Measurements from ENCODE around the gene IFNLR1.

IFNLR1 gene

GRCh38 chr1:24139222-24139489, 47.9 kb downstream of the IFNLR1 start:
- H3K4me3 ChIP-seq (ENCODE audit: severe bottlenecking): no peak overlapping the region
- H3K27ac ChIP-seq (ENCODE audit: poor library complexity, severe bottlenecking): no peak overlapping the region
- H3K9me3 ChIP-seq (ENCODE audit: severe bottlenecking): no peaks in the 10 kb centered on the region
- DNase-seq (ENCODE audit: low spot score) (no peak), ATAC-seq (ENCODE audit: low read depth) (no peak)
- H3K27me3 ChIP-seq (ENCODE audit: insufficient read depth, poor library complexity, severe bottlenecking): no peaks in the 10 kb centered on the region
- H3K4me1 ChIP-seq (ENCODE audit: insufficient read depth, poor library complexity, severe bottlenecking): peaks cover 4% of the 10 kb centered on the region
- peaks cover 3% of the 10 kb centered on the region; the same call in 1 of the 2 replicates for H3K36me3 ChIP-seq (ENCODE audit: low read depth)
- TF ChIP-seq CTCF (IDR thresholded peaks at IDR 0.05; ENCODE audit: poor library complexity, severe bottlenecking): no peak

DNA sequence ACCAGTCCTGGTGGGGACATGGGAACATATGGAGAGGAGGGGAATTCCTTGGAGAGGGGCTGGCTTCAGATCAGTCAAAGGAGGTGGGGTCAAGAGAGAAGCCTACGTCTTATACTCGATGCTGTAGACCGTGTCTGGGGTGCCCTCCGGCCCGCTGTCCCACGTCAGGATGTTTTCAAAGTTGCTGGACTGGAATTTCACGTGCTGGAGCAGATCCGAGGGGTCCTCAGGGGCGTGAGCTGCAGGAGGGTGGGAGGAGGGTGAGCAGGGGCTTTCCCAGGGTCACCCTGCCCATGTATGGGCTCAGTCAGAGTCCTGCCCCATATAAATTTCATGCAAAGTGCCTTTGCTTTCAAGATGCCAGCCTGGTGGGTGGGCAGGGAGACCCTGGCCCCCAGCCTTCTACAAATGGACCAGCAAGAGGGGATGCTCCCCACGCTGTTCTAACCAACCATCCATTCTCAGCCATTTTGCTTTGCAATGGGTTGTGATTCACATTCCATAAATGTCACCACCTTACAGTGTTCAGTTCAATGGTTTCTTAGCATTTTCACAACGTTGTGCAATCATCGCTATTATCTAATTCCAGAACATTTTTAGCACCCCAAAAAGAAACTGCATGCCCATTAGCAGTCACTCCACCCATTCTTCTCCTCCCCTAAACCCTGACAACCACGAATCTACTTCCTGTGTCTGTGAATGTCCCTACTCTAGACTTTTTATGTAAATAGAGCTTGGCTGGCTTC, 48.4 kb downstream of the IFNLR1 start:
- no peak for ATAC-seq (ENCODE audit: low read depth)
- TF ChIP-seq CTCF (IDR thresholded peaks at IDR 0.05; ENCODE audit: poor library complexity, severe bottlenecking): no peak

DNA sequence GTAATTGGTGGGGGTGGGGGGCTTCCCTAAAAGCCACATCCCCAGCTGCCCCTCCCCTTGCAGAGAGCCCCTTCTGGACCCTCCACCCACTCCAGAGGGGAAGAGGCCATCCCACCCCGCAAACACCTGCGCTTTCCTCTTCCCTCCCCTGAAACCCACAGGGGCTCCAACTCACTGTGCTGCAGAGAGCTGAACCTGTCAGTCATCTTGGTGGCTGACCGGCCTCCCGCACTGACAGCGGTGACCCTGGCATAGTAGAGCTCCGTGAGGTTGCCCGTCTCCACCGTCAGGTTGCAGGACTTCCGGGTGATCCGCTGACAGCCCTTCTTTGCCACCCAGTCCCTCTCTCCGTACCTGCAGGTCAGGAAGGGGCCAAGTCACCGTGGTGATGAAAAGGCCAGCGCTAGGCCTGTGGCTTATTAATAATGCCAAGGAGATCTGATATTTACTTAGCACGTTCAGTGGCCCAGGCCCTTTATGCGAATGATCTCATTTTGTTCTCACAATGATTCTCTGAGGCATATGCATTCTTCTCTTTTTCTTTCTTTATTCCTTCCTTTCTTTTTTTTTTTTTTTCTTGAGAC, 50.0 kb downstream of the IFNLR1 start:
- TF ChIP-seq CTCF (IDR thresholded peaks at IDR 0.05; ENCODE audit: poor library complexity, severe bottlenecking): no peak

More for the DNA sequence above, 48.4 kb downstream of the IFNLR1 start:
- peaks cover 8% of the 10 kb centered on the region for H3K36me3 ChIP-seq (ENCODE audit: low read depth)
- H3K27ac ChIP-seq (ENCODE audit: poor library complexity, severe bottlenecking): no peak overlapping the region
- no peak overlapping the region for H3K4me3 ChIP-seq (ENCODE audit: severe bottlenecking)
- H3K4me1 ChIP-seq (ENCODE audit: insufficient read depth, poor library complexity, severe bottlenecking): peaks cover 4% of the 10 kb centered on the region
- H3K9me3 ChIP-seq (ENCODE audit: severe bottlenecking): no peaks in the 10 kb centered on the region
- no peaks in the 10 kb centered on the region for H3K27me3 ChIP-seq (ENCODE audit: insufficient read depth, poor library complexity, severe bottlenecking)
- peak; percentile 17 for DNase-seq (ENCODE audit: low spot score)

DNA sequence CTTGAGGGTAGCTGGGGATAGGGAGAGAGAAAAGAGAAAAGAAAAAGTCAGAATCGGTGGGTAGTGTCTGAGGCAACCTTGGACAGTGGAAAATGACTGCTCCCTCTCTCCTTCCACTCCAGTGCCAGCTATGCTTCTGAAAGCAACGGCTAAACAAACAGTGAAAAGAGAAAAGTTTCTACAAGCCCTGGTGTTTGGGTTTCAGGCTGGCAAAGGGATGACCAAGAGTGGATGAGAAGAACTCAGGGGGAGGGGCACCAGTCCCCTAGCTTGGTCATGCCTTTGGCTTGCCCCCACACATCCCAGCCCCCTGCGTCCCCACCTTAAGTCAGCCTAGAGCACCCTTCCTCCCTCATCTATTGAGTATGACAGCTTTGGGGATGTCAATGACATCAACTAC, 52.7 kb downstream of the IFNLR1 start:
- Histone ChIP-seq H3K27ac (ENCODE audit: poor library complexity, severe bottlenecking) (no peak overlapping the region), H3K27me3 (ENCODE audit: insufficient read depth, poor library complexity, severe bottlenecking) (no peaks in the 10 kb centered on the region), H3K4me3 (ENCODE audit: severe bottlenecking) (no peak overlapping the region), H3K36me3 (ENCODE audit: low read depth) (peaks cover 35% of the 10 kb centered on the region), H3K4me1 (ENCODE audit: insufficient read depth, poor library complexity, severe bottlenecking) (no peaks in the 10 kb centered on the region), H3K9me3 (ENCODE audit: severe bottlenecking) (no peaks in the 10 kb centered on the region)
- TF ChIP-seq CTCF (IDR thresholded peaks at IDR 0.05; ENCODE audit: poor library complexity, severe bottlenecking): no peak
- ATAC-seq (ENCODE audit: low read depth) (no peak), DNase-seq (ENCODE audit: low spot score) (peak; percentile 12)

More for the DNA sequence above, 50.0 kb downstream of the IFNLR1 start:
- Histone ChIP-seq H3K36me3 (ENCODE audit: low read depth) (peaks cover 17% of the 10 kb centered on the region), H3K9me3 (ENCODE audit: severe bottlenecking) (no peaks in the 10 kb centered on the region), H3K27me3 (ENCODE audit: insufficient read depth, poor library complexity, severe bottlenecking) (no peaks in the 10 kb centered on the region), H3K4me3 (ENCODE audit: severe bottlenecking) (no peak overlapping the region), H3K27ac (ENCODE audit: poor library complexity, severe bottlenecking) (no peak overlapping the region), H3K4me1 (ENCODE audit: insufficient read depth, poor library complexity, severe bottlenecking) (no peaks in the 10 kb centered on the region)
- ATAC-seq (ENCODE audit: low read depth): no peak
- no peak for DNase-seq (ENCODE audit: low spot score)

DNA sequence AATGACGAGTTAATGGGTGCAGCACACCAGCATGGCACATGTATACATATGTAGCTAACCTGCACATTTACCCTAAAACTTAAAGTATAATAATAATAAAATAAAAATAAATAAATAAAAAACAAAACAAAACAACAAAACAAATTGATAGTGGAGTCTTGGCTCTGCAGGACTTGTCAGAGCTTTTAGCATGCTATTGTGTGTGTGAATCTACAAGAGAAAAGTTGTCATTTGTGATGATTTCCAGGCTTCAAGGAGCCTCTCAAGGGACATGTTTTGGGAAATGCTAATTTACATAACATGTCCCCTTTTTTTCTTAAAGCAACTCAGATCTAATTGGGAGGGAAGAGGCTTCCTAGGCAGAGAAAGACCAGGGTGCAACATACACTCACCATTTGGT, 53.3 kb downstream of the IFNLR1 start:
- Histone ChIP-seq H3K36me3 (ENCODE audit: low read depth) (peaks cover 35% of the 10 kb centered on the region), H3K4me3 (ENCODE audit: severe bottlenecking) (no peak overlapping the region), H3K9me3 (ENCODE audit: severe bottlenecking) (no peaks in the 10 kb centered on the region), H3K27me3 (ENCODE audit: insufficient read depth, poor library complexity, severe bottlenecking) (no peaks in the 10 kb centered on the region), H3K27ac (ENCODE audit: poor library complexity, severe bottlenecking) (no peak overlapping the region), H3K4me1 (ENCODE audit: insufficient read depth, poor library complexity, severe bottlenecking) (no peaks in the 10 kb centered on the region)
- DNase-seq (ENCODE audit: low spot score): no peak
- no peak for TF ChIP-seq CTCF (IDR thresholded peaks at IDR 0.05; ENCODE audit: poor library complexity, severe bottlenecking)
- no peak for ATAC-seq (ENCODE audit: low read depth)

All from RWPE2 (cell line).